Breast epithelium (tissue), 3 donors: ENCODE data around the gene CDK14.

Experiments used
- CTCF ChIP-seq, 3 donors: fragments of 450-650 bp; IDR thresholded peaks; one replicate each; pipeline ENCODE4 v1.5.1; 2016 to 2017; ENCODE audit warnings: antibody characterized with exemption in 3 of 3, mild to moderate bottlenecking in 3 of 3, moderate library complexity in 3 of 3
- POLR2AphosphoS5 ChIP-seq, 3 donors: sonication (generic); formaldehyde crosslinking; IDR thresholded peaks; one replicate each; pipeline ENCODE4 v1.6.1; 2017; ENCODE audit warnings: antibody characterized with exemption in 3 of 3

GRCh38 chr7:90856351-90857070 lies 260.4 kb downstream of the CDK14 start:
- TF ChIP-seq CTCF (IDR thresholded peaks at IDR 0.05), result no peak
- no peak for TF ChIP-seq POLR2AphosphoS5 (IDR thresholded peaks at IDR 0.05)
